GM13977 (cell line): ENCODE results near the gene PTPRF.

Source experiments
- DNase-seq: peaks from one replicate; pipeline ENCODE4 v3.0.0; 2012; ENCODE audit warnings: low spot score
- in situ Hi-C: fragments of 300-500 bp; cut with MboI; formaldehyde crosslinking; loops from one replicate; pipeline ENCODE4 v1.12.0; 2022; ENCODE audit warnings: low sequenced_read_pairs, low pct_unique_long_range_greater_than_20kb, mixed read lengths, inconsistent platforms; ENCODE audit not compliant: unreplicated experiment
- TF ChIP-seq, protein P1 (sequence below): IDR thresholded peaks from 2 replicates; pipeline ENCODE4 v1.5.1; 2012; ENCODE audit warnings: mild to moderate bottlenecking, control low read depth; ENCODE audit not compliant: insufficient read depth; ENCODE audit errors: extremely low read depth, missing control alignments

PTPRF gene

DNA sequence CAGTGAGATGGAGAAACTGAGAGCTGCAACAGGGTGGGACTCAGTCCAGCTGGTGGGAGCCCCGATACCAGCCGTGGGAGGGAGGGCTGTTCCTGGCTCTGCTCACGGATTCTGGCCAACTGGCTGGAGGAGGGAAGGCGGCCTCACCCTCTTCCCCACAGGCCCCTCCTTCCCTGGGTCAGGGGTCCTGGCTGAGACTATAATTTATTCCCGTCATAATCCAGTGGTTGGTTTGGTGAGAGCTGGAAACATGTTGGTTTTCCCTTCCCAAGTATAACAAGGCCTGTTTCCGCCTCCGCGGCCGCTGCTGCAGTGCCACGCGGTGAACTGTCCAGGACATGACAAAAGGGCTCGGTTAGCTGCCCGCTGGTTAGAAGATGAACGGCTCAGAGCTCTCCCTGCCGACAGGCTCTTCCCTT, 10.0 kb downstream of the PTPRF start:
- TF ChIP-seq, protein P1, sequence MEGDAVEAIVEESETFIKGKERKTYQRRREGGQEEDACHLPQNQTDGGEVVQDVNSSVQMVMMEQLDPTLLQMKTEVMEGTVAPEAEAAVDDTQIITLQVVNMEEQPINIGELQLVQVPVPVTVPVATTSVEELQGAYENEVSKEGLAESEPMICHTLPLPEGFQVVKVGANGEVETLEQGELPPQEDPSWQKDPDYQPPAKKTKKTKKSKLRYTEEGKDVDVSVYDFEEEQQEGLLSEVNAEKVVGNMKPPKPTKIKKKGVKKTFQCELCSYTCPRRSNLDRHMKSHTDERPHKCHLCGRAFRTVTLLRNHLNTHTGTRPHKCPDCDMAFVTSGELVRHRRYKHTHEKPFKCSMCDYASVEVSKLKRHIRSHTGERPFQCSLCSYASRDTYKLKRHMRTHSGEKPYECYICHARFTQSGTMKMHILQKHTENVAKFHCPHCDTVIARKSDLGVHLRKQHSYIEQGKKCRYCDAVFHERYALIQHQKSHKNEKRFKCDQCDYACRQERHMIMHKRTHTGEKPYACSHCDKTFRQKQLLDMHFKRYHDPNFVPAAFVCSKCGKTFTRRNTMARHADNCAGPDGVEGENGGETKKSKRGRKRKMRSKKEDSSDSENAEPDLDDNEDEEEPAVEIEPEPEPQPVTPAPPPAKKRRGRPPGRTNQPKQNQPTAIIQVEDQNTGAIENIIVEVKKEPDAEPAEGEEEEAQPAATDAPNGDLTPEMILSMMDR, result no peak
- no peak for DNase-seq
- in situ Hi-C loops, result loop anchor here (25.0 kb wide), 2 partner anchors 397 to 497 kb away; partner anchors contain the start of genes ARTN, IPO13 and SLC6A9

DNA sequence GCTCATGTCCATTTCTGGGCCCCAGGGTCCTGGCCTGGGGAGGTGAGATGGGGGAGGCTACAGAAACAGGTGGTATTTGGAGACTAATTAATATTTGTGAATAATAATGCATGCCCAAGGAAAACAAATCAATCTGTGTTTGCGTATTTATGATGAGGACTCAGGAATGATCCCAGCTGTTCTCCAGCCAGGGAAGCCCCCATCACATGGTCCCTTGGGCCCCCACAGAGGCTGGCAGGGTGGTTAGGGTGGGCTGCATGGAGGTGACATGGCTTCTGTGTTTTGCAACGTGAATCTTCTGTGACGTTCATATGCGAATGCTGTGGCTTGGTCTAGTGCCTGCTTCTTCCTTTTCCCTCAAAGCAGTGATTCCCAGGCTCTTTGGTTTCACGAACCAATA, 10.5 kb downstream of the PTPRF start:
- TF ChIP-seq, protein P1, result no peak
- in situ Hi-C loops, result loop anchor here (25.0 kb wide), 2 partner anchors 396 to 496 kb away; partner anchors contain the start of genes ARTN, IPO13 and SLC6A9
- DNase-seq, result no peak

DNA sequence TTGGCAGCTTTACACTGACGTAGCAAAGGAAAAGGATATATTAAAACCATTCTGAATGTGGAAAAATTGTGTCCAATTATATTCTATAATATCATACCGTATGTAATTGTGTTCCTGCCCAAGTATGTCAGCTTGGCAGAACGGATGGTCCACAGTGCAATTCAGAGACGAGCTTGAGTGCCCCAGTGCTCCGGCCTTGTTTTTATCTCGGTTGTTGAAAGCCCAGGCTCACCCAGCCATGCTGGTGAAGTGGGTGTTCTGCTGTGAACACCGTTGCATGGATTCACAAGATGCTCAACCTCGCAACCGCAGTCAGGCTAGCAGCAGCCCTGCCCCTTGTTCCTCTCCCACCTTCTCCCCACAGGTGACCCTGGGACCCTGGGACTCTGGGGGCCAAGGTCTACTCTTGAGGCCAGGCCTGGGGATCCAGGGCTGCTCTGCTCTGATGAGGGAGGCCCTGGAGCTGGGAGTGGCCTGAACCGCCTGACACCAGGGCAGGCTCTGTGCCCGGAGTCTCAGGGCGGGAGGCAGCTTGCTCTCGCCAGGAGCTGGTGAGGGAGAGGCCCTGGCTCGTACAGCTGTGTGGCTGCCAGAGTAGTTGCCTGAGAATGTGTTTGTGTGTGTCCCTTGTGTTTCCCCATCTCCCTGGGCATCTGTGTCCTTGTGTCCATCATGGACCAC, 11.2 kb downstream of the PTPRF start:
- DNase-seq, result no peak
- TF ChIP-seq, protein P1, result no peak
- in situ Hi-C loops, result loop anchor here (25.0 kb wide), 2 partner anchors 395 to 495 kb away; partner anchors contain the start of genes ARTN, IPO13 and SLC6A9

DNA sequence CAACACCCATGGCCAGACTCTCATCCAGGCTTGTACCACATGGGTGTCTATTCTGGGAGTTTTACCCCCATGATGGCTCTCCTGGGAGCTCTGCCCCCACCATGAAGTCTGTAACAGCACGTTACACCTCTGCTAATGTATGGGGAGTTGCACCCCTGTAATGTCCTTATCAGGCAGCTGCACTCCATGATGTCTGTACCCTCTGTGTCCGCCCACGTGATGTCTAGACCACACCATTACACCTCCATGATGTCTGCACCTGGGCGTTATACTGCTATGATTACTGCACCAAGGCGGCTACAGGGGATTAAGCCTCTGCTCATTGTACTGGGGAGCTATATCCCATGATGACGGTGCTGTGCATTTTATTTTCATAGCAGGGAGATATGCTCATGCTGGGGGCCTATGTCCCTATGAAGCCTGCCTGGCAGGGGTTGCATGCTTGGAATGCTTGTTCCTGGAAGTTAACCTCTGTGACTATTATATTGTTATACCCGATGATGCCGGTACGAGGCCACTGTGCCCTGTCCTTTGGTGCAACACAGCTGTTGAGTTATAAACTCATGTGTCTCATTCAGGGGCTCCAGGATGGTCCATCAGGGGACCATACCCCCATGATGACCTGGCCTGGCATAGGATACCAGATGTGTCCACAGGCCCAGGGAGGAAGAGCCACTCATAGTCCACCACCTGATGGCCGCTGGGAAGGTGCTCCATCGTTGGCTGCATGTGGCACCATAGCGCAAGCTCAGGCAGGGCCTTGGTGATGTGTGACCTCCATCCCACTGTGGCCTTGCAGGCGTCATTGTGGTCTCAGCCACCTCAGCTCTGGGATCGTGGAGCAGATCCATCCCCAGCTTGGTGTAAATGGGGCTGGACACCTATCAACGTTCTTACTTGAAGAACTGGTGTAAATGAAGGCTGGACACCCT, 12.1 kb downstream of the PTPRF start:
- DNase-seq, result no peak
- TF ChIP-seq, protein P1, result no peak
- in situ Hi-C loops, result loop anchor here (25.0 kb wide), 2 partner anchors 395 to 495 kb away; partner anchors contain the start of genes ARTN, IPO13 and SLC6A9

DNA sequence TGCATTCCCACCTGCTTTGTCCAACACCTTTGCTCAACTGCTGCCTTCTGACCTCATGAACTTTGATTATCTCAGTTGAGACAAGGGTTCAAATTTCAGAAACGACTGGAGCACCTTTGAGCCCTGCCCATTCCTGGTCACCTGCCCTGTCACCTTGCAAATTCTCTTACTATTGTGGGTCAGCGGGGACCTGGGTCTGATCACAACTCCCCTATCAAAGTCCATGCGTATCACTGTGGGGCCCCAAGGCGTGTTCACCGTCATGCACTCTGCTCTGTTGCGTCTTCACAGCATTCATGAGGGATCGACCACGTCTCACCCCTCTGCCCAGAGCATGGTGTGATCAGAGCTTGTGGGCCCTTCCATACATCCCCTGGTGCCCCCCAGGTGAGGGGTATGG, 12.9 kb downstream of the PTPRF start:
- no peak for DNase-seq
- in situ Hi-C loops, result loop anchor here (25.0 kb wide), 2 partner anchors 394 to 494 kb away; partner anchors contain the start of genes ARTN, IPO13 and SLC6A9
- TF ChIP-seq, protein P1, result no peak

DNA sequence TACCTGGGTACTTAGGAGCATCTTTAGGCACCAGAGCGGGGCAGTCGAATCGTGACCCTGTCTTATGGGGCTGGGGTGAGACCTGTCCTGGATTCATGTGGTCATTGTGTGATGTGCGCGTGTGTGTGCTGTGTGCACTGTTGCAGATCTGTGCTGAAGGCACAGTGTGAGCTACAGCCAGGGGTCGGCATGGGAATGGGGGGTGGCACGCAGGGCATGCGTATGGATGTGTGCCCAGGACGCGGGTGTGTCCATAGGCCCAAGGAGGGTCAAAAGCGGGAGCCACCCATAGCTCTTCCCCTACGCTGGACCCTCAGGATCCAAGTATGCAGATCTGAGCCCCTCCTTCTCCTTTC, 14.6 kb downstream of the PTPRF start:
- TF ChIP-seq, protein P1, result no peak
- in situ Hi-C loops, result loop anchor here (25.0 kb wide), 2 partner anchors 392 to 492 kb away; partner anchors contain the start of genes ARTN, IPO13 and SLC6A9
- DNase-seq, result no peak
